SU-DHL-6 (cell line): ENCODE results near the gene PMM2.

ENCODE experiments used
- H2AFZ ChIP-seq: fragments of 200-600 bp; sonication (generic); 2 replicates; pipeline ENCODE4 v1.6.1; 2014; ENCODE audit warnings: low read depth, mild to moderate bottlenecking, moderate library complexity, mixed read lengths, antibody characterized with exemption, low read length; ENCODE audit not compliant: severe bottlenecking
- H3F3A ChIP-seq: fragments of 200-600 bp; shearing (Covaris generic); 2 replicates; pipeline ENCODE4 v1.6.0; 2016; ENCODE audit warnings: antibody characterized with exemption, mild to moderate bottlenecking; ENCODE audit not compliant: insufficient read depth
- H3K27ac ChIP-seq: fragments of 200-600 bp; sonication (generic); 2 replicates; pipeline ENCODE4 v1.5.1; 2016; ENCODE audit warnings: low read depth, mild to moderate bottlenecking, low read length, moderate library complexity, mixed read lengths
- H3K27me3 ChIP-seq: fragments of 200-600 bp; sonication (generic), shearing (Covaris generic); 2 replicates; pipeline ENCODE4 v1.6.0; 2014; ENCODE audit warnings: mild to moderate bottlenecking, low read length
- H3K36me3 ChIP-seq: fragments of 200-600 bp; sonication (generic); 2 replicates; pipeline ENCODE4 v1.6.1; 2014; ENCODE audit warnings: mild to moderate bottlenecking, low read length, mixed read lengths
- H3K4me2 ChIP-seq: fragments of 300-600, 200-600 bp; shearing (Covaris generic), sonication (generic); 2 replicates; pipeline ENCODE4 v1.6.0; 2014; ENCODE audit warnings: low read length, low read depth, mild to moderate bottlenecking; ENCODE audit not compliant: poor library complexity, severe bottlenecking
- H3K4me3 ChIP-seq: fragments of 200-600 bp; sonication (generic); 2 replicates; pipeline ENCODE4 v1.5.1; 2014; ENCODE audit warnings: antibody characterized with exemption, low read length, mild to moderate bottlenecking, mixed read lengths; ENCODE audit not compliant: insufficient read depth, poor library complexity, severe bottlenecking
- H3K79me2 ChIP-seq: fragments of 200-600 bp; sonication (generic); 2 replicates; pipeline ENCODE4 v1.6.1; 2014; ENCODE audit warnings: mild to moderate bottlenecking, low read length, moderate library complexity; ENCODE audit not compliant: insufficient read depth
- H3K9ac ChIP-seq: fragments of 200-600 bp; sonication (generic); 2 replicates; pipeline ENCODE4 v1.7.0; 2014; ENCODE audit warnings: mild to moderate bottlenecking, low read length
- H3K9me2 ChIP-seq: fragments of 200-600 bp; sonication (generic); replicated peaks from 2 replicates; pipeline ENCODE4 v1.6.1; 2014; ENCODE audit warnings: low read length; ENCODE audit not compliant: insufficient read depth
- H3K9me3 ChIP-seq: fragments of 200-600 bp; sonication (generic); 2 replicates; pipeline ENCODE4 v1.6.1; 2014; ENCODE audit warnings: low read length, mixed read lengths; ENCODE audit not compliant: insufficient read depth
- H4K20me1 ChIP-seq: fragments of 200-600 bp; sonication (generic); 2 replicates; pipeline ENCODE4 v1.6.1; 2014; ENCODE audit warnings: low read depth, mild to moderate bottlenecking, antibody characterized with exemption, low read length, moderate library complexity, mixed read lengths
- CTCF ChIP-seq: fragments of 200-600 bp; sonication (generic); IDR thresholded peaks from one replicate; pipeline ENCODE4 v1.5.1; 2017; ENCODE audit warnings: antibody characterized with exemption, mild to moderate bottlenecking, low read length, moderate library complexity; ENCODE audit not compliant: insufficient read depth, poor library complexity, severe bottlenecking
- EZH2phosphoT487 ChIP-seq: fragments of 200-600 bp; sonication (generic), shearing (Covaris generic); conservative IDR thresholded peaks from 2 replicates; pipeline ENCODE4 v1.6.1; 2018; ENCODE audit warnings: mild to moderate bottlenecking, antibody characterized with exemption, low read length, moderate library complexity, mixed read lengths

The PMM2 gene

GRCh38 chr16:8885674-8886592, 88.3 kb downstream of the PMM2 start:
- Histone ChIP-seq H3K9me2 (no peaks in the 10 kb centered on the region), H3K36me3 (no peaks in the 10 kb centered on the region), H3K27ac (no peak overlapping the region), H4K20me1 (no peaks in the 10 kb centered on the region), H3K27me3 (no peaks in the 10 kb centered on the region), H3K79me2 (no peaks in the 10 kb centered on the region), H3K9me3 (no peaks in the 10 kb centered on the region), H2AFZ (no peak overlapping the region), H3K4me3 (no peak overlapping the region), H3K9ac (no peak overlapping the region), H3F3A (no peaks in the 10 kb centered on the region; the same call in 1 of the 2 replicates), H3K4me2 (no peak overlapping the region)
- TF ChIP-seq CTCF (no peak), EZH2phosphoT487 (no peak)

- no peaks in the 10 kb centered on the region for H3K79me2 ChIP-seq
- no peaks in the 10 kb centered on the region for H3K9me3 ChIP-seq
- no peaks in the 10 kb centered on the region; the same call in none of the 2 replicates for H3F3A ChIP-seq
- no peak for TF ChIP-seq EZH2phosphoT487
- TF ChIP-seq CTCF = no peak
- H3K4me2 ChIP-seq = no peak overlapping the region
- H3K27me3 ChIP-seq = no peaks in the 10 kb centered on the region
- H2AFZ ChIP-seq = no peak overlapping the region
- no peak overlapping the region for H3K9ac ChIP-seq
- no peak overlapping the region for H3K27ac ChIP-seq
- H3K9me2 ChIP-seq = no peaks in the 10 kb centered on the region
- no peak overlapping the region for H3K4me3 ChIP-seq
- H4K20me1 ChIP-seq = no peaks in the 10 kb centered on the region
- H3K36me3 ChIP-seq = no peaks in the 10 kb centered on the region
Observed at GRCh38 chr16:8886593-8887430, 89.2 kb downstream of the PMM2 start.

DNA sequence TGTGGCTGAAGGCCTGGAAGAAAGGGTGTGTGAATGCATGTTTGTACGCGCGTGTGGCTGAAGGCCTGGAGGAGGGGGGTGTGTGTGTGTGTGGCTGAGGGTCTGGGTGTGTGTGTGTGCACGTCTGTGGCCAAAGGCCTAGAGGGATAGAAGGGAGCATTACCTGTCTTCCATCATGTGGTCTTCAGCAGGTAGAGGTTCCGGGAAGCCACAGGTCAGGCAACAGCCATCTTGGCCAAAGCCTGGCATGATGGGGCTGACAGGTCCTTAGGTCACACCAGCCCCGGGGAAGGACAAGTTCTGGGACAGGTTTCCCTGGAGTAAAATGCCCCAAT, 89.8 kb downstream of the PMM2 start:
- Histone ChIP-seq H3K79me2 (no peaks in the 10 kb centered on the region), H3F3A (no peaks in the 10 kb centered on the region; the same call in none of the 2 replicates), H3K4me2 (no peak overlapping the region), H3K4me3 (no peak overlapping the region), H3K9me2 (no peaks in the 10 kb centered on the region), H4K20me1 (no peaks in the 10 kb centered on the region), H3K9ac (no peak overlapping the region), H3K36me3 (no peaks in the 10 kb centered on the region), H3K27ac (no peak overlapping the region), H2AFZ (no peak overlapping the region), H3K27me3 (no peaks in the 10 kb centered on the region), H3K9me3 (no peaks in the 10 kb centered on the region)
- TF ChIP-seq CTCF (no peak), EZH2phosphoT487 (no peak)
